HCT116 (cell line): Measurements from ENCODE around the gene IGSF3. TPM values are rescaled to one million over a fixed set of nuclear protein-coding genes. Genes with fewer than 3 reads are reported as not detected.

Source experiments
- ATAC-seq: fragments of 200-7000 bp; cut with Tn5 transposase; 2 replicates; pipeline ENCODE4 v1.9.1; 2020; ENCODE audit warnings: mild to moderate bottlenecking, moderate library complexity
- BruUV-seq: library from RNA; stranded (reverse); fragments of 400-500 nt; replicated peaks from 2 replicates; lab custom pipeline; 2021; lab: Mats Ljungman, UMichigan
- CTCF ChIA-PET: fragments of 300-600 bp; sonication (Branson Sonifier 250); formaldehyde crosslinking; loops from one replicate; lab custom pipeline; 2021; ENCODE audit warnings: antibody characterized with exemption; lab: Charles Lee
- POLR2A ChIA-PET: fragments of 300-600, 350-600 bp; sonication (Branson Sonifier 250); formaldehyde crosslinking; loops from one replicate; lab custom pipeline; 2021; ENCODE audit warnings: antibody characterized with exemption; lab: Charles Lee
- RAD21 ChIA-PET, 2 experiments: fragments of 300-600 bp; sonication (Branson Sonifier 250); formaldehyde crosslinking; loops; one replicate each; lab custom pipeline; 2023; ENCODE audit warnings: low total read pairs in 2 of 2; ENCODE audit not compliant: uncharacterized antibody in 2 of 2, unreplicated experiment in 2 of 2, low non-redundant PET in 1 of 2; lab: Charles Lee
- DNase-seq: peaks from one replicate; pipeline ENCODE4 v3.0.0-alpha.2; 2010; ENCODE audit warnings: low read depth, low spot score
- H2AFZ ChIP-seq: fragments of 200-600 bp; shearing (Covaris generic), sonication (generic); 2 replicates; pipeline ENCODE4 v1.6.1; 2017; ENCODE audit warnings: low read depth, mixed run types, mixed read lengths, antibody characterized with exemption, low read length; ENCODE audit not compliant: poor library complexity, severe bottlenecking
- H3K27ac ChIP-seq: 2 replicates; pipeline ENCODE4 v1.5.1; 2012; ENCODE audit warnings: low read depth, low read length
- H3K27me3 ChIP-seq: fragments of 200-600 bp; sonication (generic); 2 replicates; pipeline ENCODE4 v1.6.1; 2016; ENCODE audit warnings: mixed run types, low read length, mixed read lengths; ENCODE audit not compliant: insufficient read depth
- H3K36me3 ChIP-seq, 2 experiments: fragments of 200-500 bp in 1 of 2; fragments of 200-600 bp in 1 of 2; sonication (Bioruptor generic) in 1 of 2; sonication (generic) in 1 of 2; 2 replicates each; pipeline versions ENCODE4 v1.5.1 to v1.6.1; 2014 to 2016; ENCODE audit warnings: low read length in 2 of 2, inconsistent platforms in 1 of 2, mixed read lengths in 1 of 2, mixed run types in 1 of 2; ENCODE audit not compliant: insufficient read depth in 2 of 2, control insufficient read depth in 1 of 2
- H3K4me1 ChIP-seq, 2 experiments: fragments of 200-600 bp in 1 of 2; sonication (generic) in 1 of 2; 2 replicates each; pipeline versions ENCODE4 v1.5.1 to v1.6.1; 2012 to 2017; ENCODE audit warnings: low read length in 2 of 2, inconsistent platforms in 1 of 2, mild to moderate bottlenecking in 1 of 2, mixed read lengths in 1 of 2, mixed run types in 1 of 2, moderate library complexity in 1 of 2; ENCODE audit not compliant: insufficient read depth in 2 of 2, control insufficient read depth in 1 of 2
- H3K4me2 ChIP-seq: fragments of 200-600 bp; sonication (generic); 2 replicates; pipeline ENCODE4 v1.6.1; 2017; ENCODE audit warnings: mixed run types, low read length, mixed read lengths
- H3K4me3 ChIP-seq, 2 experiments: fragments of 200-600 bp in 1 of 2; sonication (generic) in 1 of 2; replicated peaks in 1 of 2; 2 replicates each; pipeline ENCODE4 v1.5.1; 2011 to 2016; ENCODE audit warnings: low read length in 2 of 2, control low read depth in 1 of 2, low read depth in 1 of 2, mild to moderate bottlenecking in 1 of 2, mixed read lengths in 1 of 2, mixed run types in 1 of 2
- H3K79me2 ChIP-seq: fragments of 200-600 bp; sonication (generic); 2 replicates; pipeline ENCODE4 v1.6.1; 2017; ENCODE audit warnings: mild to moderate bottlenecking, mixed run types, low read length, moderate library complexity, mixed read lengths; ENCODE audit not compliant: insufficient read depth
- H3K9ac ChIP-seq: fragments of 200-600 bp; sonication (generic); 2 replicates; pipeline ENCODE4 v1.6.1; 2016; ENCODE audit warnings: low read length, mixed read lengths
- H3K9me2 ChIP-seq: fragments of 200-600 bp; sonication (generic), shearing (Covaris generic); 2 replicates; pipeline ENCODE4 v1.6.1; 2017; ENCODE audit warnings: mixed run types, mild to moderate bottlenecking, moderate library complexity; ENCODE audit not compliant: insufficient read depth
- H3K9me3 ChIP-seq, 2 experiments: fragments of 200-500 bp in 1 of 2; fragments of 200-600 bp in 1 of 2; sonication (Bioruptor generic) in 1 of 2; sonication (generic) in 1 of 2; 2 replicates each; pipeline ENCODE4 v1.6.1; 2014 to 2017; ENCODE audit warnings: low read length in 2 of 2, mixed read lengths in 2 of 2, inconsistent platforms in 1 of 2, low read depth in 1 of 2, mild to moderate bottlenecking in 1 of 2, mixed run types in 1 of 2, moderate library complexity in 1 of 2; ENCODE audit not compliant: control insufficient read depth in 1 of 2, insufficient read depth in 1 of 2
- H4K20me1 ChIP-seq: fragments of 200-600 bp; sonication (generic), shearing (Covaris generic); 2 replicates; pipeline ENCODE4 v1.6.1; 2017; ENCODE audit warnings: mixed run types, mild to moderate bottlenecking, moderate library complexity; ENCODE audit not compliant: insufficient read depth
- CBX3 ChIP-seq: IDR thresholded peaks from 2 replicates; pipeline ENCODE4 v1.6.1; 2012; ENCODE audit warnings: low read depth
- CEBPB ChIP-seq: IDR thresholded peaks from 2 replicates; pipeline ENCODE4 v1.6.1; 2012; ENCODE audit warnings: low read depth
- EGR1 ChIP-seq: IDR thresholded peaks from 2 replicates; pipeline ENCODE4 v1.6.1; 2012; ENCODE audit warnings: low read depth
- EZH2phosphoT487 ChIP-seq: fragments of 200-600 bp; IDR thresholded peaks from 2 replicates; pipeline ENCODE4 v1.6.1; 2018; ENCODE audit warnings: antibody characterized with exemption, borderline replicate concordance
- JUND ChIP-seq: IDR thresholded peaks from 2 replicates; pipeline ENCODE4 v1.6.1; 2012
- POLR2A ChIP-seq: IDR thresholded peaks from 2 replicates; pipeline ENCODE4 v1.7.0; 2011; ENCODE audit warnings: borderline replicate concordance; ENCODE audit not compliant: insufficient read depth, insufficient read length; ENCODE audit errors: extremely low read depth
- POLR2AphosphoS5 ChIP-seq: IDR thresholded peaks from 2 replicates; pipeline ENCODE4 v1.6.1; 2011; ENCODE audit warnings: mild to moderate bottlenecking, low read depth, low read length, moderate library complexity
- RAD21 ChIP-seq: IDR thresholded peaks from 2 replicates; pipeline ENCODE4 v1.6.1; 2012; ENCODE audit warnings: low read depth, mild to moderate bottlenecking
- SIN3A ChIP-seq: IDR thresholded peaks from 2 replicates; pipeline ENCODE4 v1.6.1; 2012; ENCODE audit warnings: low read depth
- SP1 ChIP-seq: IDR thresholded peaks from 2 replicates; pipeline ENCODE4 v1.6.1; 2012; ENCODE audit warnings: low read depth
- TCF7L2 ChIP-seq: IDR thresholded peaks from 2 replicates; pipeline ENCODE4 v1.7.0; 2011; ENCODE audit warnings: borderline replicate concordance, inconsistent platforms; ENCODE audit not compliant: insufficient read depth, insufficient read length; ENCODE audit errors: extremely low read depth
- YY1 ChIP-seq: IDR thresholded peaks from 2 replicates; pipeline ENCODE4 v1.6.1; 2011; ENCODE audit warnings: low read length, low read depth, moderate library complexity, mild to moderate bottlenecking; ENCODE audit not compliant: insufficient replicate concordance; ENCODE audit errors: extremely low read depth
- ZFX ChIP-seq: fragments of 450-650 bp; IDR thresholded peaks from 2 replicates; pipeline ENCODE4 v1.6.1; 2017
- ZNF274 ChIP-seq: fragments of 200-500 bp; sonication (Bioruptor generic); IDR thresholded peaks from 2 replicates; pipeline ENCODE4 v1.6.1; 2014; ENCODE audit warnings: mild to moderate bottlenecking, low read depth, low read length, inconsistent platforms
- intact Hi-C: fragments of 100-400 bp; cut with micrococcal nuclease; formaldehyde crosslinking; loops from 2 replicates; pipeline ENCODE4 v1.10.0; 2022
- total RNA-seq: library from RNA; stranded (reverse); gene quantifications from one replicate; pipeline ENCODE4 v1.2.1, GENCODE V29; 2021; ENCODE audit not compliant: unreplicated experiment
- TF ChIP-seq, protein P1 (sequence below): IDR thresholded peaks from 2 replicates; pipeline ENCODE4 v1.6.1; 2012; ENCODE audit warnings: low read depth
- TF ChIP-seq, protein P2 (sequence below): IDR thresholded peaks from 2 replicates; pipeline ENCODE4 v1.6.1; 2012
- TF ChIP-seq, protein P3 (sequence below): IDR thresholded peaks from 2 replicates; pipeline ENCODE4 v1.6.1; 2012

Gene IGSF3
- total RNA-seq, 1 experiment from 2014 or later: 18.6 TPM

DNA sequence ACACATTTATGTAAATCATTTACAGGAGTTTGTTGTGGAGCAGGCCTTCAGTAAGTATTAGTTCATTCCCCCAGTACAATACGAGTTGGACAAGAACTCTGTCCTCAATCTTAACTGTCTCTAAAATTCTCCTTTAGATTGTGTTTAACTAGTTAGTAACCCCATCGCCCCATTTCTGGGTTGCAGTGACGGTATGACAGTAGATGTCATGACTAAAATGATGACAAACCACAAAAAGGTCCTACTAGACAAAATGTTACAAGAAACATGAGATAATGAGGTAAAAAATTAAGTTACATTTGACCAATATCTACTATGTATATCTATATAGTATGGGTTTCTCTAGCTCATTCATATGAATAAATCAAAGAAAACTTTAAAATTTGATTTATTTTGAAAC is 137.9 kb downstream of the IGSF3 start:
- Histone ChIP-seq H3K27ac (no peak overlapping the region), H3K36me3 (peaks cover 0 to 9% of the 10 kb centered on the region in 2 experiments; a peak in 1 of 4 replicates), H3K9me3 (no peaks in the 10 kb centered on the region), H3K9ac (no peak overlapping the region), H3K27me3 (no peaks in the 10 kb centered on the region), H3K9me2 (0 out of 2 replicates have a peak, but pooled peaks cover 3% of the 10 kb centered on the region), H3K79me2 (no peaks in the 10 kb centered on the region), H3K4me3 (no peak overlapping the region), H3K4me1 (no peaks in the 10 kb centered on the region), H4K20me1 (no peaks in the 10 kb centered on the region), H2AFZ (no peak overlapping the region), H3K4me2 (no peak overlapping the region)
- TF ChIP-seq RAD21 (no peak), SIN3A (no peak), JUND (no peak), ZFX (no peak), CEBPB (no peak)
- TF ChIP-seq, protein P1, sequence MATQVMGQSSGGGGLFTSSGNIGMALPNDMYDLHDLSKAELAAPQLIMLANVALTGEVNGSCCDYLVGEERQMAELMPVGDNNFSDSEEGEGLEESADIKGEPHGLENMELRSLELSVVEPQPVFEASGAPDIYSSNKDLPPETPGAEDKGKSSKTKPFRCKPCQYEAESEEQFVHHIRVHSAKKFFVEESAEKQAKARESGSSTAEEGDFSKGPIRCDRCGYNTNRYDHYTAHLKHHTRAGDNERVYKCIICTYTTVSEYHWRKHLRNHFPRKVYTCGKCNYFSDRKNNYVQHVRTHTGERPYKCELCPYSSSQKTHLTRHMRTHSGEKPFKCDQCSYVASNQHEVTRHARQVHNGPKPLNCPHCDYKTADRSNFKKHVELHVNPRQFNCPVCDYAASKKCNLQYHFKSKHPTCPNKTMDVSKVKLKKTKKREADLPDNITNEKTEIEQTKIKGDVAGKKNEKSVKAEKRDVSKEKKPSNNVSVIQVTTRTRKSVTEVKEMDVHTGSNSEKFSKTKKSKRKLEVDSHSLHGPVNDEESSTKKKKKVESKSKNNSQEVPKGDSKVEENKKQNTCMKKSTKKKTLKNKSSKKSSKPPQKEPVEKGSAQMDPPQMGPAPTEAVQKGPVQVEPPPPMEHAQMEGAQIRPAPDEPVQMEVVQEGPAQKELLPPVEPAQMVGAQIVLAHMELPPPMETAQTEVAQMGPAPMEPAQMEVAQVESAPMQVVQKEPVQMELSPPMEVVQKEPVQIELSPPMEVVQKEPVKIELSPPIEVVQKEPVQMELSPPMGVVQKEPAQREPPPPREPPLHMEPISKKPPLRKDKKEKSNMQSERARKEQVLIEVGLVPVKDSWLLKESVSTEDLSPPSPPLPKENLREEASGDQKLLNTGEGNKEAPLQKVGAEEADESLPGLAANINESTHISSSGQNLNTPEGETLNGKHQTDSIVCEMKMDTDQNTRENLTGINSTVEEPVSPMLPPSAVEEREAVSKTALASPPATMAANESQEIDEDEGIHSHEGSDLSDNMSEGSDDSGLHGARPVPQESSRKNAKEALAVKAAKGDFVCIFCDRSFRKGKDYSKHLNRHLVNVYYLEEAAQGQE: no peak
- TF ChIP-seq, protein P2, sequence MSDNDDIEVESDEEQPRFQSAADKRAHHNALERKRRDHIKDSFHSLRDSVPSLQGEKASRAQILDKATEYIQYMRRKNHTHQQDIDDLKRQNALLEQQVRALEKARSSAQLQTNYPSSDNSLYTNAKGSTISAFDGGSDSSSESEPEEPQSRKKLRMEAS: no peak
- ATAC-seq: no peak
- intact Hi-C loops: no loop called here
- DNase-seq: no peak
- ChIA-PET CTCF (no interaction called here), RAD21 (no interaction called here), POLR2A (no interaction called here)
- BruUV-seq: no TSS peak

DNA sequence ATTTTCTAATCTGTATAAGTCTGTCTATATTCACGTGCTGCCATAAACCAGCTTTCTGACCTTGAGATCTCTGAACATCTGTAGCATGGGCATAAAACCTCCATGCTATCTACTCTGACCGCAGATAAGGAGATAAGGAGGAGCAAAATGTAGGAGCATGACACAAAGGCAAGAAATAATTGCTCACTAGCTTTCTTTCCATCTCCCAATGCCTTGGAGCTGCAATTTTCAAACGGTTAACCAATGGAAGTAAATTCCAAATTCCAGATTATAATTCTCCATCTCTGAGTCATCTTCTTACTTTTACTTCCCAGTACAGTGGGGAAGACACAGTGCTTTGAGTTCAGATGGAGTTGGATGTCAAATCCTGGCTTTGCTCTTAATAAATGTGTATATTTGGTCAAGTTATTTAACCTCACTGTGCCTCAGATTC is 138.3 kb downstream of the IGSF3 start:
- Histone ChIP-seq H3K4me1 (no peaks in the 10 kb centered on the region), H2AFZ (no peak overlapping the region), H4K20me1 (no peaks in the 10 kb centered on the region), H3K9me3 (no peaks in the 10 kb centered on the region), H3K27ac (no peak overlapping the region), H3K9me2 (0 out of 2 replicates have a peak, but pooled peaks cover 3% of the 10 kb centered on the region), H3K4me2 (no peak overlapping the region), H3K79me2 (no peaks in the 10 kb centered on the region), H3K27me3 (no peaks in the 10 kb centered on the region), H3K36me3 (peaks cover 0 to 6% of the 10 kb centered on the region in 2 experiments; a peak in 1 of 4 replicates), H3K9ac (no peak overlapping the region), H3K4me3 (no peak overlapping the region)
- intact Hi-C loops: no loop called here
- DNase-seq: no peak
- RAD21 ChIA-PET: no interaction called here
- ATAC-seq: no peak
- BruUV-seq: no TSS peak
- POLR2A ChIA-PET: no interaction called here
- CTCF ChIA-PET: no interaction called here
- TF ChIP-seq POLR2A (no peak), POLR2AphosphoS5 (no peak), RAD21 (no peak), TCF7L2 (no peak), EZH2phosphoT487 (no peak), SP1 (no peak), ZNF274 (no peak), YY1 (no peak), CBX3 (no peak), SIN3A (no peak), EGR1 (no peak)
- TF ChIP-seq, protein P3, sequence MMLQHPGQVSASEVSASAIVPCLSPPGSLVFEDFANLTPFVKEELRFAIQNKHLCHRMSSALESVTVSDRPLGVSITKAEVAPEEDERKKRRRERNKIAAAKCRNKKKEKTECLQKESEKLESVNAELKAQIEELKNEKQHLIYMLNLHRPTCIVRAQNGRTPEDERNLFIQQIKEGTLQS: no peak
- TF ChIP-seq, protein P2: no peak
